K562 (cell line): ENCODE results near the gene EOGT. TPM values are rescaled to one million over a fixed set of nuclear protein-coding genes. Genes with fewer than 3 reads are reported as not detected.

Experiments
- ATAC-seq: fragments of 200-7000 bp; cut with Tn5 transposase; 3 replicates; pipeline ENCODE4 v1.9.1; 2020; ENCODE audit warnings: moderate library complexity
- BruUV-seq: library from RNA; stranded (reverse); fragments of 400-500 nt; replicated peaks from 2 replicates; lab custom pipeline; 2021; lab: Mats Ljungman, UMichigan
- CTCF ChIA-PET: fragments of 300-600 bp; formaldehyde crosslinking; extraction: SDS; loops from one replicate; lab custom pipeline; 2021; ENCODE audit warnings: low intra/inter-chr PET ratio; lab: Yijun Ruan, JAX
- POLR2A ChIA-PET: fragments of 300-600, 350-650 bp; sonication (Branson Sonifier 250); formaldehyde crosslinking; extraction: SDS; loops from one replicate; lab custom pipeline; 2021; ENCODE audit warnings: antibody characterized with exemption, inconsistent platforms; lab: Yijun Ruan, JAX
- DNase-seq, 4 experiments: peaks; one replicate each; pipeline versions ENCODE4 v3.0.0 to v3.0.0-alpha.2; 2011 to 2018; ENCODE audit warnings: low spot score in 3 of 4, mixed read lengths in 3 of 4; ENCODE audit errors: extremely low read depth in 1 of 4
- FAIRE-seq: peaks from 2 replicates; lab custom pipeline; 2011; peaks lifted over from hg19 to GRCh38; lab: Jason Lieb, UNC
- H2AFZ ChIP-seq: 2 replicates; pipeline ENCODE4 v1.6.0; 2011; ENCODE audit warnings: low read depth, low read length, control low read depth, inconsistent platforms
- H3K27ac ChIP-seq: fragments of 200-600 bp; 3 replicates; pipeline ENCODE4 v1.8.0; 2011; ENCODE audit warnings: low read depth, mild to moderate bottlenecking, control low read depth, inconsistent platforms, low read length, moderate library complexity, mixed read lengths; ENCODE audit errors: extremely low read depth
- H3K27me3 ChIP-seq, 2 experiments: fragments of 300-600 bp in 1 of 2; 2 replicates in 1 of 2; 3 replicates in 1 of 2; pipeline versions ENCODE4 v1.6.0 to v1.8.0; 2011; ENCODE audit warnings: inconsistent platforms in 2 of 2, low read length in 2 of 2, mild to moderate bottlenecking in 1 of 2, mixed read lengths in 1 of 2, moderate library complexity in 1 of 2; ENCODE audit not compliant: control insufficient read depth in 2 of 2, insufficient read depth in 2 of 2
- H3K36me3 ChIP-seq: fragments of 300-600 bp; 3 replicates; pipeline ENCODE4 v1.8.0; 2011; ENCODE audit warnings: mild to moderate bottlenecking, low read length, inconsistent platforms; ENCODE audit not compliant: control insufficient read depth, insufficient read depth
- H3K4me1 ChIP-seq, 2 experiments: fragments of 200-600 bp in 1 of 2; replicated peaks in 1 of 2; 2 replicates in 1 of 2; 3 replicates in 1 of 2; pipeline versions ENCODE4 v1.5.1 to v1.8.0; 2011; ENCODE audit warnings: inconsistent platforms in 2 of 2, low read length in 2 of 2, mild to moderate bottlenecking in 1 of 2, mixed read lengths in 1 of 2, moderate library complexity in 1 of 2; ENCODE audit not compliant: control insufficient read depth in 2 of 2, insufficient read depth in 2 of 2
- H3K4me2 ChIP-seq: 2 replicates; pipeline ENCODE4 v1.6.1; 2011; ENCODE audit warnings: low read length, control low read depth, inconsistent platforms, mixed read lengths; ENCODE audit not compliant: insufficient read depth
- H3K4me3 ChIP-seq: fragments of 200-600 bp; sonication (generic), shearing (Covaris generic); 2 replicates; pipeline ENCODE4 v1.5.1; 2016; ENCODE audit warnings: control low read depth, inconsistent platforms
- H3K79me2 ChIP-seq: fragments of 200-600 bp; 3 replicates; pipeline ENCODE4 v1.8.0; 2011; ENCODE audit warnings: low read length, inconsistent platforms; ENCODE audit not compliant: control insufficient read depth, insufficient read depth
- H3K9ac ChIP-seq, 2 experiments: 2 replicates each; pipeline versions ENCODE4 v1.6.0 to v1.6.1; 2011; ENCODE audit warnings: low read depth in 2 of 2, low read length in 2 of 2, control low read depth in 1 of 2, inconsistent platforms in 1 of 2, mild to moderate bottlenecking in 1 of 2, mixed read lengths in 1 of 2; ENCODE audit not compliant: insufficient read depth in 1 of 2
- H3K9me1 ChIP-seq: one replicate; pipeline ENCODE4 v1.6.0; 2011; ENCODE audit warnings: inconsistent platforms, mild to moderate bottlenecking, low read length, moderate library complexity; ENCODE audit not compliant: control insufficient read depth, insufficient read depth
- H3K9me3 ChIP-seq: replicated peaks from 2 replicates; pipeline ENCODE4 v1.5.1; 2011; ENCODE audit warnings: low read depth, low read length, inconsistent platforms; ENCODE audit not compliant: control insufficient read depth, insufficient read depth
- H4K20me1 ChIP-seq: replicated peaks from 2 replicates; pipeline ENCODE4 v1.6.1; 2011; ENCODE audit warnings: low read length, inconsistent platforms, mixed read lengths; ENCODE audit not compliant: control insufficient read depth, insufficient read depth
- CEBPG ChIP-seq, 3 experiments: fragments of 200-800 bp in 1 of 3; sonication (Bioruptor generic) in 1 of 3; sonication (generic) in 1 of 3; formaldehyde crosslinking in 1 of 3; IDR thresholded peaks in 2 of 3; conservative IDR thresholded peaks in 1 of 3; 2 replicates each; pipeline versions ENCODE4 v1.6.1 to v1.8.0; 2016 to 2022; ENCODE audit warnings: missing compliant biosample characterization in 2 of 3, missing genetic modification characterization in 2 of 3, mild to moderate bottlenecking in 1 of 3, missing genetic modification reagents in 1 of 3
- SREBF1 ChIP-seq: fragments of 150-350 bp; IDR thresholded peaks from 2 replicates; pipeline ENCODE4 v1.6.1; 2014; ENCODE audit warnings: antibody characterized with exemption, low read depth, low read length, borderline replicate concordance
- WGBS: fragments of 100-300 bp; shearing (Covaris generic); methylation state at CpG from one replicate; pipeline ENCODE4 v1.1.6; 2016; ENCODE audit warnings: low coverage, mixed read lengths; ENCODE audit not compliant: insufficient coverage; ENCODE audit errors: missing lambda C conversion rate; 5-methylcytosine and 5-hydroxymethylcytosine counted together
- in situ Hi-C: fragments of 300-500 bp; cut with MboI; formaldehyde crosslinking; loops from 4 replicates; pipeline ENCODE4 v1.15.0; 2018; ENCODE audit warnings: inconsistent platforms, mixed read lengths
- intact Hi-C: fragments of 100-400 bp; cut with micrococcal nuclease; formaldehyde crosslinking; loops from 2 replicates; pipeline ENCODE4 v1.14.2; 2022
- polyA plus RNA-seq, 8 experiments: library from polyadenylated mRNA; depleted of rRNA in 4 of 8; stranded (reverse) in 5 of 8; unstranded in 3 of 8; fragments of >200 nt; fragmentation: Nextera tagmentation in 2 of 8; fragmentation: Illumina TruSeq in 1 of 8; extraction: Ambion mirVana in 2 of 8; extraction: Trizol in 1 of 8; gene quantifications; 2 replicates each; pipeline versions ENCODE4 v1.2.1 to v1.2.3, GENCODE V29; 2011 to 2014; ENCODE audit warnings: inconsistent platforms in 1 of 8, missing spikeins in 1 of 8
- total RNA-seq, 7 experiments: library from RNA; depleted of rRNA in 6 of 7; stranded (reverse); fragments of >200 nt in 6 of 7; fragmentation: Illumina TruSeq in 2 of 7; extraction: Trizol in 2 of 7; gene quantifications; 2 replicates each; pipeline versions ENCODE4 v1.2.1 to v1.2.3, GENCODE V29; 2011 to 2021; ENCODE audit warnings: low replicate concordance in 1 of 7
- TF ChIP-seq, protein P1 (sequence below), 2 experiments: fragments of 450-650 bp in 1 of 2; sonication (generic) in 1 of 2; formaldehyde crosslinking in 1 of 2; IDR thresholded peaks; 2 replicates each; pipeline versions ENCODE4 v1.7.1 to v1.9.0; 2016 to 2022; ENCODE audit warnings: inconsistent platforms in 1 of 2, mild to moderate bottlenecking in 1 of 2, missing genetic modification reagents in 1 of 2

EOGT gene
- total and polyA plus RNA-seq, 9 of the 15 experiments (the other 6 are each of a cell fraction or from before 2014, with no cell fraction given) = 3.6 to 17.9 (median 7.4) TPM

GRCh38 chr3:68973639-68974038, 39.8 kb downstream of the EOGT start:
- H3K27ac ChIP-seq = no peak overlapping the region
- no peak for FAIRE-seq
- BruUV-seq = no TSS peak
- H3K9me1 ChIP-seq = no peaks in the 10 kb centered on the region
- H3K36me3 ChIP-seq = peaks cover 15% of the 10 kb centered on the region; the same call in 1 of the 3 replicates
- TF ChIP-seq SREBF1 (no peak), CEBPG (CRISPR knock-in tag; IDR thresholded peaks at IDR 0.05) (0 out of 2 replicates have a peak, but pooled peaks have one; percentile 23), CEBPG (tag; conservative IDR thresholded peaks at IDR 0.05 in 1 of 2, IDR thresholded peaks at IDR 0.05 in 1 of 2) (no peak)
- TF ChIP-seq, protein P1, sequence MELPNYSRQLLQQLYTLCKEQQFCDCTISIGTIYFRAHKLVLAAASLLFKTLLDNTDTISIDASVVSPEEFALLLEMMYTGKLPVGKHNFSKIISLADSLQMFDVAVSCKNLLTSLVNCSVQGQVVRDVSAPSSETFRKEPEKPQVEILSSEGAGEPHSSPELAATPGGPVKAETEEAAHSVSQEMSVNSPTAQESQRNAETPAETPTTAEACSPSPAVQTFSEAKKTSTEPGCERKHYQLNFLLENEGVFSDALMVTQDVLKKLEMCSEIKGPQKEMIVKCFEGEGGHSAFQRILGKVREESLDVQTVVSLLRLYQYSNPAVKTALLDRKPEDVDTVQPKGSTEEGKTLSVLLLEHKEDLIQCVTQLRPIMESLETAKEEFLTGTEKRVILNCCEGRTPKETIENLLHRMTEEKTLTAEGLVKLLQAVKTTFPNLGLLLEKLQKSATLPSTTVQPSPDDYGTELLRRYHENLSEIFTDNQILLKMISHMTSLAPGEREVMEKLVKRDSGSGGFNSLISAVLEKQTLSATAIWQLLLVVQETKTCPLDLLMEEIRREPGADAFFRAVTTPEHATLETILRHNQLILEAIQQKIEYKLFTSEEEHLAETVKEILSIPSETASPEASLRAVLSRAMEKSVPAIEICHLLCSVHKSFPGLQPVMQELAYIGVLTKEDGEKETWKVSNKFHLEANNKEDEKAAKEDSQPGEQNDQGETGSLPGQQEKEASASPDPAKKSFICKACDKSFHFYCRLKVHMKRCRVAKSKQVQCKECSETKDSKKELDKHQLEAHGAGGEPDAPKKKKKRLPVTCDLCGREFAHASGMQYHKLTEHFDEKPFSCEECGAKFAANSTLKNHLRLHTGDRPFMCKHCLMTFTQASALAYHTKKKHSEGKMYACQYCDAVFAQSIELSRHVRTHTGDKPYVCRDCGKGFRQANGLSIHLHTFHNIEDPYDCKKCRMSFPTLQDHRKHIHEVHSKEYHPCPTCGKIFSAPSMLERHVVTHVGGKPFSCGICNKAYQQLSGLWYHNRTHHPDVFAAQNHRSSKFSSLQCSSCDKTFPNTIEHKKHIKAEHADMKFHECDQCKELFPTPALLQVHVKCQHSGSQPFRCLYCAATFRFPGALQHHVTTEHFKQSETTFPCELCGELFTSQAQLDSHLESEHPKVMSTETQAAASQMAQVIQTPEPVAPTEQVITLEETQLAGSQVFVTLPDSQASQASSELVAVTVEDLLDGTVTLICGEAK (IDR thresholded peaks at IDR 0.05) = no peak
- TF ChIP-seq, protein P1 (CRISPR knock-in tag; IDR thresholded peaks at IDR 0.05) = no peak
- no peaks in the 10 kb centered on the region; a peak in 2 of 5 replicates for H3K27me3 ChIP-seq
- ChIA-PET POLR2A (no interaction called here), CTCF (no interaction called here)
- 10% methylated on average over 5 of the region's 7 CpGs for WGBS
- peak; percentile 58 for ATAC-seq
- no peaks in the 10 kb centered on the region for H3K9me3 ChIP-seq
- peak in 1 of 4 experiments; percentile 2 for DNase-seq
- no peak overlapping the region for H3K9ac ChIP-seq
- no peak overlapping the region for H2AFZ ChIP-seq
- H3K4me3 ChIP-seq = no peak overlapping the region
- H3K4me2 ChIP-seq = no peak overlapping the region
- H4K20me1 ChIP-seq = no peaks in the 10 kb centered on the region; the same call in 1 of the 2 replicates
- no peaks in the 10 kb centered on the region for H3K79me2 ChIP-seq
- intact Hi-C loops = loop anchor here (2.0 to 5.0 kb wide), 2 partner anchors 81 to 96 kb away; no protein-coding TSS in a partner anchor
- in situ Hi-C loops = no loop called here
- H3K4me1 ChIP-seq = no peaks in the 10 kb centered on the region
